H1 (cell line): ENCODE measurements around the gene BCL2A1. TPM values are rescaled to one million over a fixed set of nuclear protein-coding genes. Genes with fewer than 3 reads are reported as not detected.

Source experiments
- CTCF ChIA-PET: fragments of 300-600 bp; sonication (Branson Sonifier 250); formaldehyde crosslinking; loops from one replicate; lab custom pipeline; 2021; ENCODE audit not compliant: partially characterized antibody; lab: Charles Lee
- POLR2A ChIA-PET: fragments of 300-600 bp; sonication (Branson Sonifier 250); formaldehyde crosslinking; loops from one replicate; lab custom pipeline; 2021; ENCODE audit warnings: inconsistent platforms; ENCODE audit not compliant: partially characterized antibody; lab: Charles Lee
- DNase-seq, 2 experiments: peaks; one replicate each; pipeline versions ENCODE4 v3.0.0 to v3.0.0-alpha.2; 2010 to 2022; ENCODE audit warnings: low spot score in 2 of 2, low read depth in 1 of 2, mixed read lengths in 1 of 2
- FAIRE-seq: peaks from 2 replicates; lab custom pipeline; 2011; peaks lifted over from hg19 to GRCh38; lab: Jason Lieb, UNC
- H2AFZ ChIP-seq: 2 replicates; pipeline ENCODE4 v1.8.1; 2012; ENCODE audit warnings: low read length, inconsistent platforms
- H2AK5ac ChIP-seq: 2 replicates; pipeline ENCODE4 v1.6.1; 2013; ENCODE audit warnings: low read depth, low read length
- H2BK120ac ChIP-seq: replicated peaks from 2 replicates; pipeline ENCODE3; 2013; ENCODE audit warnings: low read depth, low read length, inconsistent platforms
- H2BK12ac ChIP-seq: 2 replicates; pipeline ENCODE4 v1.6.1; 2013; ENCODE audit warnings: low read depth, low read length
- H2BK15ac ChIP-seq: 2 replicates; pipeline ENCODE4 v1.6.1; 2013; ENCODE audit warnings: low read length
- H2BK20ac ChIP-seq: 2 replicates; pipeline ENCODE4 v1.6.1; 2013; ENCODE audit warnings: low read length
- H2BK5ac ChIP-seq: 2 replicates; pipeline ENCODE4 v1.6.1; 2013; ENCODE audit warnings: low read depth, low read length
- H3K14ac ChIP-seq: 2 replicates; pipeline ENCODE4 v1.6.1; 2013; ENCODE audit warnings: inconsistent platforms; ENCODE audit not compliant: insufficient read length
- H3K18ac ChIP-seq: 2 replicates; pipeline ENCODE4 v1.6.1; 2013; ENCODE audit warnings: low read length; ENCODE audit errors: extremely low read depth
- H3K23ac ChIP-seq: 2 replicates; pipeline ENCODE4 v1.6.1; 2013; ENCODE audit warnings: inconsistent platforms; ENCODE audit not compliant: insufficient read length
- H3K23me2 ChIP-seq: 2 replicates; pipeline ENCODE4 v1.6.1; 2013; ENCODE audit warnings: low read depth, low read length
- H3K27ac ChIP-seq: 2 replicates; pipeline ENCODE4 v1.6.1; 2011; ENCODE audit warnings: low read depth, low read length, inconsistent platforms
- H3K27me3 ChIP-seq, 4 experiments: replicated peaks in 1 of 4; 1 replicate in 1 of 4; 2 replicates in 3 of 4; pipeline versions ENCODE4 v1.6.1 to v1.8.1; 2011 to 2013; ENCODE audit warnings: low read length in 3 of 4, mild to moderate bottlenecking in 3 of 4, inconsistent platforms in 2 of 4, mixed read lengths in 2 of 4, moderate library complexity in 1 of 4; ENCODE audit not compliant: control insufficient read depth in 3 of 4, insufficient read depth in 3 of 4; ENCODE audit errors: extremely low read depth in 1 of 4
- H3K36me3 ChIP-seq, 4 experiments: 2 replicates each; pipeline versions ENCODE4 v1.6.1 to v1.8.1; 2011 to 2013; ENCODE audit warnings: mild to moderate bottlenecking in 4 of 4, low read length in 3 of 4, moderate library complexity in 2 of 4, control low read depth in 1 of 4, inconsistent platforms in 1 of 4; ENCODE audit not compliant: insufficient read depth in 4 of 4, control insufficient read depth in 2 of 4
- H3K4ac ChIP-seq: replicated peaks from 2 replicates; pipeline ENCODE3; 2013; ENCODE audit warnings: low read length, low read depth, mixed read lengths, inconsistent platforms; ENCODE audit not compliant: insufficient read length
- H3K4me1 ChIP-seq, 4 experiments: replicated peaks in 1 of 4; 1 replicate in 1 of 4; 2 replicates in 3 of 4; pipeline versions ENCODE4 v1.6.1 to v1.8.1; 2011 to 2013; ENCODE audit warnings: low read length in 3 of 4, inconsistent platforms in 2 of 4, mixed read lengths in 1 of 4; ENCODE audit not compliant: insufficient read depth in 4 of 4, control insufficient read depth in 3 of 4
- H3K4me2 ChIP-seq, 2 experiments: 2 replicates each; pipeline versions ENCODE4 v1.6.1 to v1.8.1; 2011 to 2013; ENCODE audit warnings: low read depth in 2 of 2, low read length in 2 of 2, control low read depth in 1 of 2, inconsistent platforms in 1 of 2, mild to moderate bottlenecking in 1 of 2; ENCODE audit not compliant: insufficient read depth in 1 of 2
- H3K4me3 ChIP-seq, 4 experiments: fragments of 200-600, 300-600 bp in 1 of 4; sonication (generic), shearing (Covaris generic), sonication (Bioruptor Twin) in 1 of 4; 2 replicates each; pipeline versions ENCODE4 v1.5.1 to v1.8.1; 2011 to 2016; ENCODE audit warnings: low read length in 4 of 4, low read depth in 3 of 4, control low read depth in 2 of 4, inconsistent platforms in 2 of 4, mild to moderate bottlenecking in 2 of 4, mixed read lengths in 1 of 4, moderate library complexity in 1 of 4; ENCODE audit not compliant: insufficient read depth in 2 of 4; ENCODE audit errors: extremely low read depth in 1 of 4
- H3K56ac ChIP-seq: replicated peaks from 2 replicates; pipeline ENCODE3; 2013; ENCODE audit warnings: low read depth, mild to moderate bottlenecking, mixed read lengths, low read length, inconsistent platforms; ENCODE audit not compliant: insufficient read length
- H3K79me1 ChIP-seq: 2 replicates; pipeline ENCODE4 v1.6.1; 2013; ENCODE audit warnings: low read depth, low read length, control low read depth
- H3K79me2 ChIP-seq, 2 experiments: 2 replicates each; pipeline versions ENCODE4 v1.6.1 to v1.8.1; 2012 to 2013; ENCODE audit warnings: low read length in 2 of 2, mild to moderate bottlenecking in 2 of 2, inconsistent platforms in 1 of 2; ENCODE audit not compliant: insufficient read depth in 2 of 2, control insufficient read depth in 1 of 2
- H3K9ac ChIP-seq, 4 experiments: replicated peaks in 1 of 4; 1 replicate in 1 of 4; 2 replicates in 3 of 4; pipeline versions ENCODE4 v1.6.1 to v1.8.1; 2011 to 2013; ENCODE audit warnings: low read depth in 3 of 4, low read length in 3 of 4, control low read depth in 2 of 4, mild to moderate bottlenecking in 2 of 4, moderate library complexity in 2 of 4, inconsistent platforms in 1 of 4; ENCODE audit errors: extremely low read depth in 1 of 4
- H3K9me3 ChIP-seq, 2 experiments: 2 replicates each; pipeline versions ENCODE4 v1.6.1 to v1.8.1; 2012 to 2013; ENCODE audit warnings: mild to moderate bottlenecking in 2 of 2, moderate library complexity in 2 of 2, control low read depth in 1 of 2, inconsistent platforms in 1 of 2, low read depth in 1 of 2, low read length in 1 of 2, mixed read lengths in 1 of 2; ENCODE audit not compliant: insufficient read depth in 2 of 2
- H4K20me1 ChIP-seq, 2 experiments: replicated peaks in 1 of 2; 2 replicates each; pipeline versions ENCODE3 to v1.8.1; 2011 to 2013; ENCODE audit warnings: inconsistent platforms in 2 of 2, low read length in 2 of 2, mild to moderate bottlenecking in 1 of 2; ENCODE audit not compliant: insufficient read depth in 2 of 2, control insufficient read depth in 1 of 2
- H4K5ac ChIP-seq: 2 replicates; pipeline ENCODE4 v1.6.1; 2013; ENCODE audit warnings: low read length, low read depth, mixed read lengths, inconsistent platforms; ENCODE audit not compliant: insufficient read length
- H4K8ac ChIP-seq: 2 replicates; pipeline ENCODE4 v1.8.0; 2013; ENCODE audit warnings: mild to moderate bottlenecking, moderate library complexity, low read length, inconsistent platforms; ENCODE audit not compliant: insufficient read depth; ENCODE audit errors: extremely low read depth
- H4K91ac ChIP-seq: replicated peaks from 2 replicates; pipeline ENCODE3; 2013; ENCODE audit warnings: low read length, mixed read lengths, inconsistent platforms; ENCODE audit not compliant: insufficient read length
- ASH2L ChIP-seq: fragments of 200-600, 300-600 bp; sonication (generic); IDR thresholded peaks from one replicate; pipeline ENCODE4 v1.7.1; 2017; ENCODE audit warnings: low read length
- ATF3 ChIP-seq: IDR thresholded peaks from 2 replicates; pipeline ENCODE4 v1.6.1; 2011; ENCODE audit warnings: low read depth, mild to moderate bottlenecking, low read length; ENCODE audit not compliant: insufficient read depth
- BRCA1 ChIP-seq: IDR thresholded peaks from 2 replicates; pipeline ENCODE4 v1.6.1; 2012; ENCODE audit warnings: low read depth, low read length, improper control_type of control experiment
- CTCF ChIP-seq, 3 experiments: IDR thresholded peaks; 1 replicate in 2 of 3; 2 replicates in 1 of 3; pipeline versions ENCODE4 v1.5.1 to v1.6.1; 2011; ENCODE audit warnings: low read length in 3 of 3, mild to moderate bottlenecking in 3 of 3, inconsistent platforms in 2 of 3, low read depth in 1 of 3, moderate library complexity in 1 of 3; ENCODE audit not compliant: insufficient read depth in 1 of 3; ENCODE audit errors: control extremely low read depth in 1 of 3
- E2F6 ChIP-seq: IDR thresholded peaks from 2 replicates; pipeline ENCODE4 v1.6.1; 2012; ENCODE audit warnings: inconsistent platforms
- MAFK ChIP-seq: IDR thresholded peaks from 2 replicates; pipeline ENCODE4 v1.6.1; 2012; ENCODE audit warnings: low read depth, mild to moderate bottlenecking, improper control_type of control experiment, low read length
- POLR2A ChIP-seq, 2 experiments: IDR thresholded peaks; 1 replicate in 1 of 2; 2 replicates in 1 of 2; pipeline ENCODE4 v1.6.1; 2011; ENCODE audit warnings: low read depth in 2 of 2, low read length in 2 of 2, mild to moderate bottlenecking in 2 of 2; ENCODE audit errors: control extremely low read depth in 1 of 2
- SIN3A ChIP-seq, 2 experiments: IDR thresholded peaks in 1 of 2; conservative IDR thresholded peaks in 1 of 2; 2 replicates each; pipeline ENCODE4 v1.6.1; 2011 to 2012; ENCODE audit warnings: low read length in 2 of 2, improper control_type of control experiment in 1 of 2, low read depth in 1 of 2, mild to moderate bottlenecking in 1 of 2
- SUZ12 ChIP-seq: fragments of 200-600 bp; sonication (generic); IDR thresholded peaks from 2 replicates; pipeline ENCODE4 v1.6.1; 2012; ENCODE audit warnings: mild to moderate bottlenecking, inconsistent platforms, low read length, moderate library complexity, mixed read lengths
- TAF1 ChIP-seq: IDR thresholded peaks from 2 replicates; pipeline ENCODE4 v1.6.1; 2011; ENCODE audit warnings: mild to moderate bottlenecking, low read depth, low read length
- TCF12 ChIP-seq: IDR thresholded peaks from 2 replicates; pipeline ENCODE4 v1.6.1; 2011; ENCODE audit warnings: low read depth, mild to moderate bottlenecking, low read length
- WGBS, 2 experiments: shearing (Covaris generic) in 1 of 2; methylation state at CpG; one replicate each; pipeline versions ENCODE4 v1.1.6 to v1.1.7; 2013 to 2015; ENCODE audit warnings: low lambda C conversion rate in 2 of 2, mixed read lengths in 2 of 2, inconsistent platforms in 1 of 2, low coverage in 1 of 2, missing lambda C conversion rate in 1 of 2; ENCODE audit not compliant: insufficient replicate concordance in 2 of 2, insufficient coverage in 1 of 2, insufficient read length in 1 of 2; ENCODE audit errors: extremely low coverage in 1 of 2, missing lambda C conversion rate in 1 of 2; 5-methylcytosine and 5-hydroxymethylcytosine counted together
- polyA plus RNA-seq, 7 experiments: library from polyadenylated mRNA; depleted of rRNA in 3 of 7; stranded (reverse) in 5 of 7; unstranded in 2 of 7; fragments of >200 nt in 5 of 7; fragments of 200-250 nt in 2 of 7; gene quantifications; 1 replicate in 5 of 7; 2 replicates in 1 of 7; 4 replicates in 1 of 7; pipeline versions ENCODE4 v1.2.1 to v1.2.3, GENCODE V29; 2011 to 2013; ENCODE audit warnings: missing spikeins in 2 of 7, mixed read lengths in 2 of 7
- total RNA-seq: library from RNA; stranded (reverse); fragmentation: NEBNext Ultra II Directional; extraction: Animal tissue kit (Norgen Biotek cat#: 25700); gene quantifications from 2 replicates; pipeline ENCODE4 v1.2.1, GENCODE V29; 2021

BCL2A1 gene
- total and polyA plus RNA-seq, 2 of the 8 experiments (the other 6 are each of a cell fraction or from before 2014, with no cell fraction given) = not detected

- Histone ChIP-seq H3K27ac (no peak overlapping the region), H2BK5ac (no peak overlapping the region), H4K5ac (no peak overlapping the region), H3K4me3 (no peak overlapping the region), H4K8ac (no peak overlapping the region), H3K23ac (no peak overlapping the region), H3K36me3 (no peaks in the 10 kb centered on the region), H2BK15ac (no peak overlapping the region), H3K4me2 (no peak overlapping the region), H3K4ac (no peak overlapping the region), H3K4me1 (no peaks in the 10 kb centered on the region; a peak in 1 of 7 replicates), H3K18ac (no peak overlapping the region), H2BK12ac (no peak overlapping the region), H3K14ac (no peak overlapping the region), H2AK5ac (no peak overlapping the region), H4K91ac (no peak overlapping the region), H2AFZ (no peak overlapping the region), H2BK120ac (no peak overlapping the region), H3K9me3 (no peaks in the 10 kb centered on the region), H3K56ac (no peak overlapping the region), H3K9ac (no peak overlapping the region), H2BK20ac (no peak overlapping the region), H3K79me2 (no peaks in the 10 kb centered on the region), H4K20me1 (no peaks in the 10 kb centered on the region), H3K27me3 (no peaks in the 10 kb centered on the region), H3K23me2 (peaks cover 2% of the 10 kb centered on the region; the same call in 1 of the 2 replicates), H3K79me1 (no peaks in the 10 kb centered on the region)
- CTCF ChIA-PET = interaction anchor here (0.9 kb wide), 1 partner anchor 10 kb away, joined by 4 read pairs; no protein-coding TSS in a partner anchor
- FAIRE-seq = no peak
- POLR2A ChIA-PET = interaction anchor here (1.1 to 1.9 kb wide), 3 partner anchors 9 to 14 kb away, joined by 3 to 4 read pairs (median 3); no protein-coding TSS in a partner anchor
- no peak for DNase-seq
- WGBS, 2 experiments = 83% methylated on average over 5 of the region's 5 CpGs; no CpG with 5 or more reads in 1 of the 2 experiments
- TF ChIP-seq SUZ12 = no peak
- TF ChIP-seq CTCF (IDR thresholded peaks at IDR 0.05; ENCODE audit: control extremely low read depth in 1 of 3, insufficient read depth in 1 of 3, low read depth in 1 of 3, low read length in 3 of 3) = no peak
- TF ChIP-seq TCF12 = no peak
- no peak for TF ChIP-seq TAF1
- no peak for TF ChIP-seq ASH2L
- TF ChIP-seq POLR2A (IDR thresholded peaks at IDR 0.05; ENCODE audit: control extremely low read depth in 1 of 2, low read depth in 2 of 2, low read length in 2 of 2) = no peak
- TF ChIP-seq E2F6 = no peak
- TF ChIP-seq BRCA1 = no peak
- no peak for TF ChIP-seq MAFK
- TF ChIP-seq ATF3 = no peak
- no peak for TF ChIP-seq SIN3A (conservative IDR thresholded peaks at IDR 0.05 in 1 of 2, IDR thresholded peaks at IDR 0.05 in 1 of 2; ENCODE audit: low read depth in 1 of 2, low read length in 2 of 2)
Observed at GRCh38 chr15:79932447-79932846, 38.5 kb downstream of the BCL2A1 start.
